K562 (cell line): ENCODE data around the gene RARA. TPM values are rescaled to one million over a fixed set of nuclear protein-coding genes. Genes with fewer than 3 reads are reported as not detected.

Experiments used
- CLOCK ChIP-seq: fragments of 250-450 bp; sonication (Bioruptor Pico); IDR thresholded peaks from 2 replicates; pipeline ENCODE4 v1.4.0; 2020; ENCODE audit warnings: mild to moderate bottlenecking, moderate library complexity, borderline replicate concordance
- EGR1 ChIP-seq: fragments of 450-650 bp; conservative IDR thresholded peaks from 2 replicates; pipeline ENCODE4 v1.6.1; 2017; ENCODE audit warnings: mild to moderate bottlenecking
- FOXP1 ChIP-seq: sonication (generic); formaldehyde crosslinking; IDR thresholded peaks from 2 replicates; pipeline ENCODE4 v1.8.0; 2022; ENCODE audit warnings: mild to moderate bottlenecking, missing genetic modification reagents
- MYC ChIP-seq, 2 experiments: fragments of 250-450 bp in 1 of 2; sonication (Bioruptor Pico) in 1 of 2; IDR thresholded peaks; 2 replicates each; pipeline versions ENCODE4 v1.5.1 to v1.6.1; 2012 to 2021; ENCODE audit warnings: low read depth in 2 of 2, borderline replicate concordance in 1 of 2, improper control_type of control experiment in 1 of 2, low read length in 1 of 2, mild to moderate bottlenecking in 1 of 2, moderate library complexity in 1 of 2
- MYNN ChIP-seq, 2 experiments: sonication (generic); formaldehyde crosslinking in 1 of 2; IDR thresholded peaks; 2 replicates each; pipeline versions ENCODE4 v1.5.0 to v1.6.1; 2016 to 2020; ENCODE audit warnings: antibody characterized with exemption in 1 of 2, missing genetic modification reagents in 1 of 2
- PML ChIP-seq: IDR thresholded peaks from 2 replicates; pipeline ENCODE4 v1.6.1; 2012; ENCODE audit warnings: low read length, inconsistent platforms
- SMARCC2 ChIP-seq: fragments of 450-650 bp; IDR thresholded peaks from 2 replicates; pipeline ENCODE4 v1.6.1; 2017; ENCODE audit warnings: antibody characterized with exemption, moderate library complexity, mild to moderate bottlenecking, low read depth
- THAP7 ChIP-seq: fragments of 250-450 bp; sonication (Bioruptor Pico); IDR thresholded peaks from 2 replicates; pipeline ENCODE4 v1.5.0; 2021
- U2AF1 ChIP-seq: fragments of 200-400 bp; formaldehyde crosslinking; optimal IDR thresholded peaks from 2 replicates; pipeline ENCODE3; 2017; ENCODE audit warnings: mild to moderate bottlenecking, low read depth, low read length, moderate library complexity
- ZNF224 ChIP-seq: sonication (generic); formaldehyde crosslinking; IDR thresholded peaks from 2 replicates; pipeline ENCODE4 v1.8.0; 2022; ENCODE audit warnings: mild to moderate bottlenecking, missing genetic modification reagents
- ZNF239 ChIP-seq: fragments of 250-450 bp; sonication (Bioruptor Pico); IDR thresholded peaks from 2 replicates; pipeline ENCODE4 v1.4.0; 2020; ENCODE audit warnings: mild to moderate bottlenecking
- polyA plus RNA-seq, 8 experiments: library from polyadenylated mRNA; depleted of rRNA in 4 of 8; stranded (reverse) in 5 of 8; unstranded in 3 of 8; fragments of >200 nt; fragmentation: Nextera tagmentation in 2 of 8; fragmentation: Illumina TruSeq in 1 of 8; extraction: Ambion mirVana in 2 of 8; extraction: Trizol in 1 of 8; gene quantifications; 2 replicates each; pipeline versions ENCODE4 v1.2.1 to v1.2.3, GENCODE V29; 2011 to 2014; ENCODE audit warnings: inconsistent platforms in 1 of 8, missing spikeins in 1 of 8
- total RNA-seq, 7 experiments: library from RNA; depleted of rRNA in 6 of 7; stranded (reverse); fragments of >200 nt in 6 of 7; fragmentation: Illumina TruSeq in 2 of 7; extraction: Trizol in 2 of 7; gene quantifications; 2 replicates each; pipeline versions ENCODE4 v1.2.1 to v1.2.3, GENCODE V29; 2011 to 2021; ENCODE audit warnings: low replicate concordance in 1 of 7
- TF ChIP-seq, protein P1 (sequence below), 2 experiments: fragments of 150-350 bp in 1 of 2; IDR thresholded peaks; 2 replicates each; pipeline ENCODE4 v1.6.1; 2012 to 2016; ENCODE audit warnings: low read depth in 2 of 2, low read length in 2 of 2, mild to moderate bottlenecking in 1 of 2, moderate library complexity in 1 of 2
- TF ChIP-seq, protein P2 (sequence below): sonication (generic); formaldehyde crosslinking; IDR thresholded peaks from 2 replicates; pipeline ENCODE4 v1.8.0; 2022; ENCODE audit warnings: mild to moderate bottlenecking, missing genetic modification reagents, borderline replicate concordance
- TF ChIP-seq, protein P3 (sequence below): fragments of 450-650 bp; formaldehyde crosslinking; IDR thresholded peaks from 2 replicates; pipeline ENCODE4 v1.4.0; 2020; ENCODE audit warnings: mild to moderate bottlenecking, mixed read lengths

The RARA gene
- total and polyA plus RNA-seq, 9 of the 15 experiments (the other 6 are each of a cell fraction or from before 2014, with no cell fraction given) = 0.10 to 28.0 (median 7.9) TPM

DNA sequence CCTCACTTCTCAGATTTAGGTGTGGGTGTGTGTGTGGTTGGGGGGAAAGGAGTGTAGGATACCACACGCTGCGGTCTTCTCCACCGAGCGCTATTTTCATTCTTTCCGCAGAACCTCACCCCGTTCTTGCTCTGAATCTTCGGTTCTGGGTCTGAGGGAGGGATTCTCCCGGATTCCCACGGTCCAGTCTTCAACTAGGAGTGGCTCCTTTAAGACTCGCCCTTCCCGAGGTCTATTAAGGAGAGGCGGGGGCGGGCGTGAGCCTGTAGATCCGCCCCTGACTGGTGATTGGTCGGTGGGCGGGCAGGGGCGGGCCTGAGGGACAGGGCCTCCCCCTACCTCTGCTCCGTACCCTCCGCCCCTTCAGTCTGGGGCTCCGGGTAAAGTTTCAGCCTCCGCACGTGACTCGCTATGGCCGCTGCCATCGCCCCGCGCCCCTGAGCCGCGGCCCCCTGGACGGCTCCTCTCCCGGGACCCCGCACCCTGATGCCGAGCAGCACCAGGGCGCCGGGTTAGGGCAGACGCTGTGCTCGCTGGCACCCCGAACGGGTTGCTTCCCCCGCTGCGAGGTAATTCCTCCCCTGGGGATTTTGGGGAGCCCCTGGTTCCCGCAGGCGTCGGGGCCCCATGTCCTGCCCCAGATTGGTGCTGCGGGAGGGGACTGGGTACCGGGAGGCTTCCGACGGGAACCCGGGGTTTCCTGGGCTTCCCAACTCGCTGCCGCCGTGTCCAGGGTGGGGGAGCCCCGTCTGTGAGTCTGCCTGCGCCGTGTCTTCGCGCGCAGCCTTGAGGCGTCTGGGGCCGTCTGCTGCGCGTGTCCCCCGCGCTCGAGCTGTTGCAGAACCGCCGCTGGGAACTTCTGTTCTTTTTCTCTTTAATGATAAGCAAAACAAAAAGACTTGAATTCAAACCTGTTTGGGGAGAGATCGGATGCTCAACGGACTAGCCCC, 9.2 kb downstream of the RARA start (continued):
- 0 out of 2 replicates have a peak, but pooled peaks have one; percentile 12 for TF ChIP-seq PML
- no peak for TF ChIP-seq ZNF224
- TF ChIP-seq, protein P1, sequence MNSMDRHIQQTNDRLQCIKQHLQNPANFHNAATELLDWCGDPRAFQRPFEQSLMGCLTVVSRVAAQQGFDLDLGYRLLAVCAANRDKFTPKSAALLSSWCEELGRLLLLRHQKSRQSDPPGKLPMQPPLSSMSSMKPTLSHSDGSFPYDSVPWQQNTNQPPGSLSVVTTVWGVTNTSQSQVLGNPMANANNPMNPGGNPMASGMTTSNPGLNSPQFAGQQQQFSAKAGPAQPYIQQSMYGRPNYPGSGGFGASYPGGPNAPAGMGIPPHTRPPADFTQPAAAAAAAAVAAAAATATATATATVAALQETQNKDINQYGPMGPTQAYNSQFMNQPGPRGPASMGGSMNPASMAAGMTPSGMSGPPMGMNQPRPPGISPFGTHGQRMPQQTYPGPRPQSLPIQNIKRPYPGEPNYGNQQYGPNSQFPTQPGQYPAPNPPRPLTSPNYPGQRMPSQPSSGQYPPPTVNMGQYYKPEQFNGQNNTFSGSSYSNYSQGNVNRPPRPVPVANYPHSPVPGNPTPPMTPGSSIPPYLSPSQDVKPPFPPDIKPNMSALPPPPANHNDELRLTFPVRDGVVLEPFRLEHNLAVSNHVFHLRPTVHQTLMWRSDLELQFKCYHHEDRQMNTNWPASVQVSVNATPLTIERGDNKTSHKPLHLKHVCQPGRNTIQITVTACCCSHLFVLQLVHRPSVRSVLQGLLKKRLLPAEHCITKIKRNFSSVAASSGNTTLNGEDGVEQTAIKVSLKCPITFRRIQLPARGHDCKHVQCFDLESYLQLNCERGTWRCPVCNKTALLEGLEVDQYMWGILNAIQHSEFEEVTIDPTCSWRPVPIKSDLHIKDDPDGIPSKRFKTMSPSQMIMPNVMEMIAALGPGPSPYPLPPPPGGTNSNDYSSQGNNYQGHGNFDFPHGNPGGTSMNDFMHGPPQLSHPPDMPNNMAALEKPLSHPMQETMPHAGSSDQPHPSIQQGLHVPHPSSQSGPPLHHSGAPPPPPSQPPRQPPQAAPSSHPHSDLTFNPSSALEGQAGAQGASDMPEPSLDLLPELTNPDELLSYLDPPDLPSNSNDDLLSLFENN (IDR thresholded peaks at IDR 0.05; ENCODE audit: low read depth in 2 of 2, low read length in 2 of 2) = no peak
- TF ChIP-seq MYNN (IDR thresholded peaks at IDR 0.05) = no peak
- no peak for TF ChIP-seq MYNN (CRISPR knock-in tag; IDR thresholded peaks at IDR 0.05)
- TF ChIP-seq MYC (IDR thresholded peaks at IDR 0.05; ENCODE audit: low read depth, low read length) = peak; percentile 61; the same call in 1 of the 2 replicates
- TF ChIP-seq MYC (CRISPR knock-in tag; IDR thresholded peaks at IDR 0.05; ENCODE audit: borderline replicate concordance, low read depth) = peak; percentile 79; the same call in 1 of the 2 replicates
- TF ChIP-seq, protein P2, sequence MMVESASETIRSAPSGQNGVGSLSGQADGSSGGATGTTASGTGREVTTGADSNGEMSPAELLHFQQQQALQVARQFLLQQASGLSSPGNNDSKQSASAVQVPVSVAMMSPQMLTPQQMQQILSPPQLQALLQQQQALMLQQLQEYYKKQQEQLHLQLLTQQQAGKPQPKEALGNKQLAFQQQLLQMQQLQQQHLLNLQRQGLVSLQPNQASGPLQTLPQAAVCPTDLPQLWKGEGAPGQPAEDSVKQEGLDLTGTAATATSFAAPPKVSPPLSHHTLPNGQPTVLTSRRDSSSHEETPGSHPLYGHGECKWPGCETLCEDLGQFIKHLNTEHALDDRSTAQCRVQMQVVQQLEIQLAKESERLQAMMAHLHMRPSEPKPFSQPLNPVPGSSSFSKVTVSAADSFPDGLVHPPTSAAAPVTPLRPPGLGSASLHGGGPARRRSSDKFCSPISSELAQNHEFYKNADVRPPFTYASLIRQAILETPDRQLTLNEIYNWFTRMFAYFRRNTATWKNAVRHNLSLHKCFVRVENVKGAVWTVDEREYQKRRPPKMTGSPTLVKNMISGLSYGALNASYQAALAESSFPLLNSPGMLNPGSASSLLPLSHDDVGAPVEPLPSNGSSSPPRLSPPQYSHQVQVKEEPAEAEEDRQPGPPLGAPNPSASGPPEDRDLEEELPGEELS (CRISPR knock-in tag) = no peak
- TF ChIP-seq SMARCC2 = no peak
- no peak for TF ChIP-seq THAP7 (CRISPR knock-in tag)
- TF ChIP-seq EGR1 = peak; percentile 91
- no peak for TF ChIP-seq CLOCK
- TF ChIP-seq U2AF1 = peak; percentile 57
- TF ChIP-seq FOXP1 (CRISPR knock-in tag) = no peak
- TF ChIP-seq ZNF239 (CRISPR knock-in tag) = no peak
- TF ChIP-seq, protein P3, sequence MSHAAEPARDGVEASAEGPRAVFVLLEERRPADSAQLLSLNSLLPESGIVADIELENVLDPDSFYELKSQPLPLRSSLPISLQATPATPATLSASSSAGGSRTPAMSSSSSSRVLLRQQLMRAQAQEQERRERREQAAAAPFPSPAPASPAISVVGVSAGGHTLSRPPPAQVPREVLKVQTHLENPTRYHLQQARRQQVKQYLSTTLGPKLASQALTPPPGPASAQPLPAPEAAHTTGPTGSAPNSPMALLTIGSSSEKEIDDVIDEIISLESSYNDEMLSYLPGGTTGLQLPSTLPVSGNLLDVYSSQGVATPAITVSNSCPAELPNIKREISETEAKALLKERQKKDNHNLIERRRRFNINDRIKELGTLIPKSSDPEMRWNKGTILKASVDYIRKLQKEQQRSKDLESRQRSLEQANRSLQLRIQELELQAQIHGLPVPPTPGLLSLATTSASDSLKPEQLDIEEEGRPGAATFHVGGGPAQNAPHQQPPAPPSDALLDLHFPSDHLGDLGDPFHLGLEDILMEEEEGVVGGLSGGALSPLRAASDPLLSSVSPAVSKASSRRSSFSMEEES (CRISPR knock-in tag) = peak; percentile 83
